ENCODE measurements around the gene MTSS2. TPM values are rescaled to one million over a fixed set of nuclear protein-coding genes. Genes with fewer than 3 reads are reported as not detected.

MTSS2 gene
- polyA plus RNA-seq (2013, experiment 1 of 2), result 45.9 TPM
- 48.5 TPM for polyA plus RNA-seq (2013, experiment 2 of 2)

DNA sequence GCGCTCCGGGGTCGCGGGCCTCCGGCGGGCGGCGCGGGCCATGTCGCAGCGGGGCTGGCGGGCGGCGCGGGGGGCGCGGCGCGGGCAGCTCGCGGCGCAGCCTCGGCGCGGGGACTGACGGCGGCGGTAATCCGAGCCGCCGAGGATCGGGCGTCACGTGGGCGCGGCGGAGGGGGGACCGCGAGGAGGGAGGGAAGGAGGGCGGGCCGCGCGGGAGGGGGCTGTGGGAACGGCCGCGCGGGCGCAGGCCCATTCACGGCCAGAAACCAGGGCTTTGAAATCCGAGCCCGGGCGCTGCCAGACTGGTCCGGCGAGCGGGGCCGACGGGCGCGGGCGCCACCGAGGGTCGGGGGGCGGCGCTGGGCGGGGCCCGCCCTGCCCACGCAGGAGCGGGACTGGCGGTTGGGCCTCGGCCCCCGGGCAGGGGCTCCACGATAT is at the start of gene MTSS2:
TSS of gene MTSS2 (minus strand) at position 116 of the 438 bp plus-strand sequence. CDS start 262 bp downstream, outside the sequence.
- peak; percentile 84 for DNase-seq (ENCODE audit: low spot score)
- H2BK12ac ChIP-seq (ENCODE audit: low read length), result peak within 1 kb of the TSS; percentile 58
- H3K14ac ChIP-seq (ENCODE audit: low read length), result peak within 1 kb of the TSS; percentile 97
- H3K4me1 ChIP-seq (ENCODE audit: control insufficient read depth in 2 of 2, insufficient read depth in 1 of 2, low read depth in 1 of 2, low read length in 2 of 2), result peaks cover 27 to 30% of the 10 kb centered on the region in 2 donors
- peak within 1 kb of the TSS; percentile 20 for H3K27ac ChIP-seq (replicated peaks; ENCODE audit: low read length)
- H3K27me3 ChIP-seq (ENCODE audit: control insufficient read depth in 3 of 3, insufficient read depth in 3 of 3, low read depth in 1 of 3, low read length in 3 of 3), result no peaks in the 10 kb centered on the region
- peak within 1 kb of the TSS; percentile 70 for H2BK120ac ChIP-seq (ENCODE audit: low read depth, low read length)
- peak within 1 kb of the TSS; percentile 92 for H3K4me3 ChIP-seq (ENCODE audit: low read length in 2 of 2)
- no CpG with 5 or more reads among the region's 72 CpGs for WGBS, 2 donors (ENCODE audit: extremely low coverage in 2 of 2, insufficient read length in 2 of 2, insufficient replicate concordance in 1 of 2)
- H3K36me3 ChIP-seq (replicated peaks in 1 of 2; ENCODE audit: control insufficient read depth in 2 of 2, insufficient read depth in 2 of 2, low read length in 2 of 2), result peaks cover 3 to 13% of the 10 kb centered on the region in 2 donors
- peak within 1 kb of the TSS; percentile 22 for H4K91ac ChIP-seq (ENCODE audit: low read depth, low read length, poor library complexity)
- H3K18ac ChIP-seq (ENCODE audit: low read length), result peak within 1 kb of the TSS; percentile 99
- peak within 1 kb of the TSS; percentile 95 for H3K4me2 ChIP-seq (ENCODE audit: insufficient read depth, low read length, poor library complexity, severe bottlenecking)
- H3K9me3 ChIP-seq (replicated peaks in 1 of 2; ENCODE audit: control insufficient read depth in 2 of 2, insufficient read depth in 1 of 2, low read depth in 1 of 2, low read length in 2 of 2), result peaks cover 0 to 2% of the 10 kb centered on the region in 2 donors
- H3K23ac ChIP-seq (ENCODE audit: low read depth, low read length, poor library complexity), result peak within 1 kb of the TSS; percentile 68
- no peak within 1 kb of the TSS for H4K8ac ChIP-seq (ENCODE audit: low read depth, low read length)
- H3K4ac ChIP-seq (ENCODE audit: low read length), result peak within 1 kb of the TSS; percentile 77
- peak within 1 kb of the TSS; percentile 94 for H3K9ac ChIP-seq (ENCODE audit: low read depth, low read length, poor library complexity)
- peaks cover 19% of the 10 kb centered on the region for H3K79me1 ChIP-seq (ENCODE audit: low read depth, low read length)
- H2AK5ac ChIP-seq (ENCODE audit: low read depth, low read length), result peak within 1 kb of the TSS; percentile 100
- peak within 1 kb of the TSS; percentile 88 for H2AFZ ChIP-seq (ENCODE audit: low read length)
- peak within 1 kb of the TSS; percentile 84 for H2BK5ac ChIP-seq (ENCODE audit: low read length)
- peak within 1 kb of the TSS; percentile 99 for H2BK15ac ChIP-seq (ENCODE audit: low read length)

GRCh38 chr16:70735141-70735979 is 49.5 kb upstream of the MTSS2 start:
- no peaks in the 10 kb centered on the region for H3K9me3 ChIP-seq (replicated peaks in 1 of 2; ENCODE audit: control insufficient read depth in 2 of 2, insufficient read depth in 1 of 2, low read depth in 1 of 2, low read length in 2 of 2)
- no peak overlapping the region for H2BK120ac ChIP-seq (ENCODE audit: low read depth, low read length)
- no peak overlapping the region for H4K8ac ChIP-seq (ENCODE audit: low read depth, low read length)
- H3K79me1 ChIP-seq (ENCODE audit: low read depth, low read length), result no peaks in the 10 kb centered on the region
- no peak overlapping the region for H3K27ac ChIP-seq (replicated peaks; ENCODE audit: low read length)
- H3K27me3 ChIP-seq (ENCODE audit: control insufficient read depth in 3 of 3, insufficient read depth in 3 of 3, low read depth in 1 of 3, low read length in 3 of 3), result no peaks in the 10 kb centered on the region
- peak overlapping the region; percentile 66 for H3K18ac ChIP-seq (ENCODE audit: low read length)
- H3K23ac ChIP-seq (ENCODE audit: low read depth, low read length, poor library complexity), result no peak overlapping the region
- no peak overlapping the region for H2BK15ac ChIP-seq (ENCODE audit: low read length)
- no peak overlapping the region for H3K14ac ChIP-seq (ENCODE audit: low read length)
- no peak overlapping the region for H3K4ac ChIP-seq (ENCODE audit: low read length)
- no CpG with 5 or more reads among the region's 13 CpGs for WGBS, 2 donors (ENCODE audit: extremely low coverage in 2 of 2, insufficient read length in 2 of 2, insufficient replicate concordance in 1 of 2)
- no peak for DNase-seq (ENCODE audit: low spot score)
- no peak overlapping the region for H2BK12ac ChIP-seq (ENCODE audit: low read length)
- H4K91ac ChIP-seq (ENCODE audit: low read depth, low read length, poor library complexity), result no peak overlapping the region
- no peak overlapping the region for H3K9ac ChIP-seq (ENCODE audit: low read depth, low read length, poor library complexity)
- peaks cover 0 to 15% of the 10 kb centered on the region in 2 donors for H3K36me3 ChIP-seq (replicated peaks in 1 of 2; ENCODE audit: control insufficient read depth in 2 of 2, insufficient read depth in 2 of 2, low read length in 2 of 2)
- no peak overlapping the region for H2AFZ ChIP-seq (ENCODE audit: low read length)
- no peak overlapping the region for H2AK5ac ChIP-seq (ENCODE audit: low read depth, low read length)
- no peak overlapping the region for H2BK5ac ChIP-seq (ENCODE audit: low read length)
- H3K4me2 ChIP-seq (ENCODE audit: insufficient read depth, low read length, poor library complexity, severe bottlenecking), result no peak overlapping the region
- H3K4me1 ChIP-seq (ENCODE audit: control insufficient read depth in 2 of 2, insufficient read depth in 1 of 2, low read depth in 1 of 2, low read length in 2 of 2), result peaks cover 17 to 21% of the 10 kb centered on the region in 2 donors
- no peak overlapping the region for H3K4me3 ChIP-seq (ENCODE audit: low read length in 2 of 2)

- Histone ChIP-seq H3K14ac (ENCODE audit: low read length) (no peak overlapping the region), H3K4ac (ENCODE audit: low read length) (no peak overlapping the region), H3K27ac (replicated peaks; ENCODE audit: low read length) (no peak overlapping the region), H3K23ac (ENCODE audit: low read depth, low read length, poor library complexity) (no peak overlapping the region), H3K9ac (ENCODE audit: low read depth, low read length, poor library complexity) (no peak overlapping the region), H3K4me1 (ENCODE audit: control insufficient read depth in 2 of 2, insufficient read depth in 1 of 2, low read depth in 1 of 2, low read length in 2 of 2) (peaks cover 24 to 26% of the 10 kb centered on the region in 2 donors), H2BK12ac (ENCODE audit: low read length) (no peak overlapping the region), H4K91ac (ENCODE audit: low read depth, low read length, poor library complexity) (no peak overlapping the region), H3K36me3 (replicated peaks in 1 of 2; ENCODE audit: control insufficient read depth in 2 of 2, insufficient read depth in 2 of 2, low read length in 2 of 2) (peaks cover 0 to 15% of the 10 kb centered on the region in 2 donors), H2BK15ac (ENCODE audit: low read length) (no peak overlapping the region), H2BK5ac (ENCODE audit: low read length) (no peak overlapping the region), H2AFZ (ENCODE audit: low read length) (no peak overlapping the region), H3K4me3 (ENCODE audit: low read length in 2 of 2) (no peak overlapping the region), H2BK120ac (ENCODE audit: low read depth, low read length) (no peak overlapping the region), H3K18ac (ENCODE audit: low read length) (no peak overlapping the region), H3K9me3 (replicated peaks in 1 of 2; ENCODE audit: control insufficient read depth in 2 of 2, insufficient read depth in 1 of 2, low read depth in 1 of 2, low read length in 2 of 2) (no peaks in the 10 kb centered on the region), H3K27me3 (ENCODE audit: control insufficient read depth in 3 of 3, insufficient read depth in 3 of 3, low read depth in 1 of 3, low read length in 3 of 3) (no peaks in the 10 kb centered on the region), H3K4me2 (ENCODE audit: insufficient read depth, low read length, poor library complexity, severe bottlenecking) (no peak overlapping the region), H4K8ac (ENCODE audit: low read depth, low read length) (no peak overlapping the region), H3K79me1 (ENCODE audit: low read depth, low read length) (no peaks in the 10 kb centered on the region), H2AK5ac (ENCODE audit: low read depth, low read length) (no peak overlapping the region)
- DNase-seq (ENCODE audit: low spot score), result no peak
- no CpG with 5 or more reads among the region's 4 CpGs for WGBS, 2 donors (ENCODE audit: extremely low coverage in 2 of 2, insufficient read length in 2 of 2, insufficient replicate concordance in 1 of 2)
Observed at GRCh38 chr16:70734522-70735095, 48.8 kb upstream of the MTSS2 start.

DNA sequence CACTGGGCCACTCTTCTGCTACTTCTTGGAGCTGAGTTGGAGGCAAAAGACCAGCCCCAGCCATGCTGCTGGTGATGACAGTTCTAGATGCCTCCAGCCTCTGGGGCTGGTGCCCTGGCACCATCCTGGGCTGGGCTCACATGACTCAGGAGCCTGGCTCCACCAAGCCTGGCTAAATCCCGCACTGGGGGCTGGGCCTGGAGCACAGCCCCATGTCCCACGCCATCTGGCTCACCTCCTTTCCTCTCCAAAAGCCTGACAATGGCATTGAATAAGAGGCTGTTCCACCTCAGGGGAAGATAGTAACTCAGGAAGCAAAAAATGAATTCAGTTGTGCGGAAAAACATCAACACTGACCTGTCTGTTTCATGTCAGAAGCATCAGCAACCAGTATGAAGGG is 45.1 kb upstream of the MTSS2 start:
- H2BK5ac ChIP-seq (ENCODE audit: low read length), result no peak overlapping the region
- no peak overlapping the region for H3K27ac ChIP-seq (replicated peaks; ENCODE audit: low read length)
- H3K27me3 ChIP-seq (ENCODE audit: control insufficient read depth in 3 of 3, insufficient read depth in 3 of 3, low read depth in 1 of 3, low read length in 3 of 3), result no peaks in the 10 kb centered on the region
- H4K91ac ChIP-seq (ENCODE audit: low read depth, low read length, poor library complexity), result no peak overlapping the region
- H3K9me3 ChIP-seq (replicated peaks in 1 of 2; ENCODE audit: control insufficient read depth in 2 of 2, insufficient read depth in 1 of 2, low read depth in 1 of 2, low read length in 2 of 2), result no peaks in the 10 kb centered on the region
- no peak overlapping the region for H3K14ac ChIP-seq (ENCODE audit: low read length)
- no peaks in the 10 kb centered on the region for H3K79me1 ChIP-seq (ENCODE audit: low read depth, low read length)
- no CpG with 5 or more reads among the region's 3 CpGs for WGBS, 2 donors (ENCODE audit: extremely low coverage in 2 of 2, insufficient read length in 2 of 2, insufficient replicate concordance in 1 of 2)
- H3K18ac ChIP-seq (ENCODE audit: low read length), result peak overlapping the region; percentile 3
- DNase-seq (ENCODE audit: low spot score), result no peak
- no peak overlapping the region for H2BK12ac ChIP-seq (ENCODE audit: low read length)
- no peak overlapping the region for H3K4me3 ChIP-seq (ENCODE audit: low read length in 2 of 2)
- H2BK15ac ChIP-seq (ENCODE audit: low read length), result no peak overlapping the region
- no peak overlapping the region for H2BK120ac ChIP-seq (ENCODE audit: low read depth, low read length)
- H3K36me3 ChIP-seq (replicated peaks in 1 of 2; ENCODE audit: control insufficient read depth in 2 of 2, insufficient read depth in 2 of 2, low read length in 2 of 2), result peaks cover 3 to 32% of the 10 kb centered on the region in 2 donors
- no peak overlapping the region for H3K23ac ChIP-seq (ENCODE audit: low read depth, low read length, poor library complexity)
- H3K4ac ChIP-seq (ENCODE audit: low read length), result no peak overlapping the region
- H3K4me2 ChIP-seq (ENCODE audit: insufficient read depth, low read length, poor library complexity, severe bottlenecking), result no peak overlapping the region
- H4K8ac ChIP-seq (ENCODE audit: low read depth, low read length), result no peak overlapping the region
- no peak overlapping the region for H2AFZ ChIP-seq (ENCODE audit: low read length)
- H3K4me1 ChIP-seq (ENCODE audit: control insufficient read depth in 2 of 2, insufficient read depth in 1 of 2, low read depth in 1 of 2, low read length in 2 of 2), result peaks cover 15% of the 10 kb centered on the region in 2 donors
- no peak overlapping the region for H3K9ac ChIP-seq (ENCODE audit: low read depth, low read length, poor library complexity)
- H2AK5ac ChIP-seq (ENCODE audit: low read depth, low read length), result no peak overlapping the region
